DMS153 treated with DMSO at 0.1 percent for 48 hours (cell line): ENCODE results near the gene GADD45GIP1.
"Not testable (repeated sequence)": the region's sequence is repeated elsewhere in the genome, so short reads cannot be mapped to it uniquely, and the experiment has no call there.

ENCODE experiments used
- DNase-seq: peaks from one replicate; lab custom pipeline; 2025; ENCODE audit not compliant: unreplicated experiment; lab: John Stamatoyannopoulos, UW

GADD45GIP1 gene

GRCh38 chr19:12990431-12990830, 33.4 kb upstream of the GADD45GIP1 start:
- DNase-seq: no peak

GRCh38 chr19:12987781-12988180, 30.8 kb upstream of the GADD45GIP1 start:
- no peak for DNase-seq

GRCh38 chr19:12987190-12987589, 30.2 kb upstream of the GADD45GIP1 start:
- DNase-seq: no peak

DNA sequence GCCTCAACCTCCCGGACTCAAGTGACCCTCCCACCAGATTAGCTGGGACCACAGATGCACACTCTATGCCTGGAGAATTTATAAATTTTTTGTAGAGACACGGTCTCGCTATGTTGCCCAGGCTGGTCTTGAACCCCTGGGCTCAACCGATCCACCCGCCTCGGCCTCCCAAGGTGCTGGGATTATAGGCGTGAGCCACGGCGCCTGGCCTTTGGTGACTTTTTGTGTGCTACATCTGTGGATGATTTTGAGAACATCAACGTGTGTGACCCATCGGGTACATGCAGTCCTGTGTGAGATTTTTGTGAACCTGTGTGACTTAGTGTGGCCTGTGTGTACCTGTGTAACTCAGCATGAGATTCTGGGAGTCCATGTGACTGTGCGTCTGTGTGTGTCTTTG, 29.7 kb upstream of the GADD45GIP1 start:
- DNase-seq: no peak

DNA sequence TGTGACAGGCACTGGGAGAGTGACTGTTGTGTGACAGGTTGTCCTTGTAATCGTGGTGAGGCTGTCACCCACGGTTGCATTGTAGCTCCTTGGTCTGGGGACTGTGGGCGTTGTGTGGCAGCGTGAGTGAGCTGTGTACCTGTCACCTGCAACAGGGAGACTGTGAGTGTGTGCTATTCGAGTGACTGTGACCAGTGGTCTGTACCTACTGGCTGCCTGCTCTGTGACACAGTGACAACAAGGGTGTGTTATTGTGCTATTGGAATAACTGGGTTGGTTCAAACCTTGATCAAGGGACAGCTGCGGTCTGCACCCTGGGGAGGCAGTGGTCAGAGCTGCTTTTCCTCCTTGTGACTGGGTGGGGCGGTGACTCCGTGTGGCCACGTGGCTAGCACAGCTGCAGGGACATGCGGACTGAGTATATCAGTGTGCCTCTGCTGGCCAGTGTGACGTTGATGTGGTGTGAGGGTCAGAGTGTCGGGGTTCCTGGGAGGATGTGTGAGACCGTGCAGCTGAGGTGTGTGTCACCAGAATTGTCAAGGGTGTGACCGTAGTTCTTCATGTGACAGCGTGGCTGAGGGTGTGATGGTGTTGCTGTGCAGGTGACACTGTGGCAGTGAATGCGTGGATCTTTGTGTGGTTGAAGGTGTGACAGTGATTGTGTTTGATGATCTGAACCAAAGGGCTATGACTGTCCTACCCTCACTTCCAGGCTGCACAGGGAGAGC, 28.2 kb upstream of the GADD45GIP1 start:
- no peak for DNase-seq

GRCh38 chr19:12984683-12985048, 27.6 kb upstream of the GADD45GIP1 start:
- no peak for DNase-seq

DNA sequence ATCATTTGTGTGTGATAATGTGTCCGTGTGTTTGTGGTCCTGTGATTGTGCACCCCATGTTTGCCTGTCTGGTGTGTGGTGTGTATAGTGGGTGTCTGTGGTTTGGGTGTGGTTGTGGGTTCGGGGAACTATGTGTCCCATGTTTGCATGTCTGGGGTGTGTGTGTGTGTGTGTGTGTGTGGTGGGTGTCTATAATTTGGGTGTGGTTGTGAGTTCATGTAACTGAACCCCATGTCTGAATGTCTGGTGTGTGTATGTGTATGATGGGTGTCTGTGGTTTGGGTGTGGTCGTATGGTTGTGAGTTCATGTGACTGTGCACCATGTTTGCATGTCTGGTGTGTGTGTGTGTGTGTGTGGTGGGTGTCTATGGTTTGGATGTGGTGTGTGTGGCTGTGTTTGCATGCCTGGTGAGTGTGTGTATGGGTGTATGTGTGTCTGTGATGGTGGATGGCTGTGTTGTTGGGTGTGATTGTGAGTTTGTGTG, 27.2 kb upstream of the GADD45GIP1 start:
- DNase-seq: no peak

DNA sequence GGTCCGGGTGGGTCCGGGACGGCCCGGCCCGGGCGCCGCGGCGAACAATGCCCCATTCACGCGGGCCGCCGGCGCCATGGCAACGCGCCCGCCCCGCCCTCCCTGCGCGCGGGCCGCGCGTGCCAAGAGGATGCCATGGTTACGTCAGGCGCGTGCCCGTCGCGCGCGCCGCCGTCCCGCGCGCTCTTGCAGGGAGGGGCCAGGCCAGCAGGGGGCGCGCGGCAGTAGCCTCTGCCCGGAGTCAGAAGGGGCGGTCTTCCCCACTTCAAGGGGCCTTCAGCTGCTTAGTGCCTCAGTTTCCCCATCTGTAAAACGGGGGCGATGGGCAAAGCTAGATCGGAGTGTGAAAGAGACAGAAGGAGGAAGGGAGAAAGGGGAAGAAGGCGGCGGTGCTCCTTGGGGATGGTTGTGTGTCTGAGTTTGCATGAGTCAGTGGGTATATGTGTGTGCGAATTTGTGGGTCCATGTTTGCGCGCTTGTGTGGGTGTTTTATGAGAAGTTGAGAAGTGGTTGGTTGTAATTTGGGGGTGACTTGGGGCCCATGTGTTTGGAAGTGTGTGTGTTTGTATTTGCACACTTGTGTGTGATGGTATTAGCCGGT, 26.6 kb upstream of the GADD45GIP1 start:
- DNase-seq: peak; percentile 48

GRCh38 chr19:12983091-12983490, 26.1 kb upstream of the GADD45GIP1 start:
- DNase-seq: no peak

- DNase-seq: no peak
These were observed 25.6 kb upstream of the GADD45GIP1 start for GRCh38 chr19:12982648-12983047.

- no peak for DNase-seq
These were observed 23.0 kb upstream of the GADD45GIP1 start for GRCh38 chr19:12979974-12980373.

DNA sequence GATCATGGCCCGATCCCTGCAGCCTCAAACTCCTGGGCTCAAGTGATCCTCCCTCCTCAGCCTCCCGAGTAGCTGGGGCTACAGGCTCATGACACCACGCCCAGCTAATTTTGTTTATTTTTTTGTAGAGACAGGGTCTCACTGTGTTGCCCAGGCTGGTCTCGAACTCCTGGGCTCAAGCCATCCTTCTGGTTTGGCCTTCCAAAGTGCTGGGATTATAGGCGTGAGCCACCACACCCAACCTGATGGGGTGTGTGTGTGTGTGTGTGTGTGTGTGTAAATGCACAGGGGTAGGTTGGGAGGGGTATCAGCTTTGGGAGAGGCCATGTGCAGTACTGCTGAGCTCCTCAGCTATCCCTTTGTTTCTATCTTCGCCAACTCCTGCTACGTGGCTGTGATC, 19.1 kb upstream of the GADD45GIP1 start:
- DNase-seq: not testable (repeated sequence)

GRCh38 chr19:12975221-12975741, 18.3 kb upstream of the GADD45GIP1 start:
- DNase-seq: no peak

DNA sequence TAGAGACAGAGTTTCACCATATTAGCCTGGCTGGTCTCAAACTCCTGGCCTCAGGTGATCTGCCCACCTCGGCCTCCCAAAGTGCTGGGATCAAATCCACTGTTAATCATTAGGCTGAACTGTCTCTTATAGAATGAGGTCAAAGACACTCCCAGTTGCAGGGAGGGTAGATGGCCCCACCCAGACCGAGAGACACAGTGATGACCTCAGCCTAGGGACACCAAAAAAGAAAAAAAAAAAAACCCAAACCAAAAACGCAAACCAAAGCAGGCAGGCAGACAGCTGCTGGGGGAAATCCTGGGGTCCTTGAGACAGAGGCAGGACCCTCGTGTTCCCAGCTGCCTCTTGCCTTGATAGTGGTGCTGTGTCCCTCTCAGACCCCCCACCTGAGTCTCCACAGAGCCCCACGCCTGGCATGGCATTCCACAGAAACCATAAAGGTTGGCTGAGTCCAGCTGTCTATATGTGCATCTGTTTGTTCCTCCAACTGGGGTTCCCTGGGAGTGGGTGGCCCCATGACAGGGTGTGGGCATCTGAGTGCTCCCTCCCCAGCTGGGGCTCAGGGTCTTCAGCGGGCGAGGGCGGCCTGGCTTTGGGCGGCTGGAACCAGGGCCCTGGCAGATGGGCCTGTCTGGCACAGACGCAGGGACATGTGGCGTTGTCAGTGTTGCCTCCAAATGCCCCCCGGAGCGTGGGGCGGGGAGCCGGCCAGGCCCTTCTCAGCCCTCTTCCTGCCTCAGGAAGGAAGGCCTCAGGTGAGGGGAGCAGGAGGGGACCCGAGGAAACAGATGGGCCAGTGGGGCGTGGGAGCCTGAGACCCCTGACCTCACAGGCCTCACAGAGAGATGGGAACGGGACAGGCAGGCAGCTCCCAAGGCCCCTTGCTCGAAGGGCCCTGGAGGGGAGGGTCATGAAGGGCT, 17.5 kb upstream of the GADD45GIP1 start:
- no peak for DNase-seq

- DNase-seq: no peak
These were observed 16.2 kb upstream of the GADD45GIP1 start for GRCh38 chr19:12973236-12973635.

DNA sequence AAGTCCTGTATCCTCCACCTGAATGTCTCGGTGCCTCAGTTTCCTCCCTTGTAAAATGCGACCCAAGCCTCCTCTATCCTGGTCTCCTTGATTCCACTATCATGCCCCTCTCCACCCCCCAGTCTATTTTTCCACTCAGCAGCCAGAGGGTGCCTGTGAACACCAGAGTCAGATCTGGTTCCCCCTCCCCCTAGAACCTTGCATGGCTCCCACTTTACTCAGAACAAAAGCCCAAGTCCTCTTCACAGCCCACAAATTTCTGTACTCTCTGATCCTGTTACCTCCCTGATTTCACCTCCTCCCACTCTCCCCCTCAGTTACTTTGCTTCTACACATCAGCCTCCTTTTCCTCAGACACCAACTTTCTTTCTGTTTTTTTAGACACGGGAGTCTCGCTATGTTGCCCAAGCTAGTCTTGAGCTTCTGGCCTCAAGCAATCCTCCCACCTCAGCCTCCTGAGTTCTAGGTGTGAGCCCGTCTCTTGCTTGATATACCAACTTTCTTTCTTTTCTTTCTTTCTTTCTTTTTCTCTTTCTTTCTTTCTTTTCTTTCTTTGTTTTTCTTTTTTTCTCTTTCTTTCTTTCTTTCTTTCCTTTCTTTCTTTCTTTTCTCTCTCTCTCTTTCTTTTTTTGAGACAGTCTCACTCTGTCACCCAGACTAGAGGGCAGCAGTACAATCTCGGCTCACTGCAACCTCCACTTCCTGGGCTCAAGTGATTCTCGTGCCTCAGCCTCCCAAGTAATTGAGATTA, 13.2 kb upstream of the GADD45GIP1 start:
- DNase-seq: no peak

- no peak for DNase-seq
These were observed 12.4 kb upstream of the GADD45GIP1 start, which contains the start of gene DAND5 for GRCh38 chr19:12969292-12969988. TSS of gene DAND5 (plus strand) at chr19:12969576. CDS start at chr19:12969661, 85 bp downstream.

DNA sequence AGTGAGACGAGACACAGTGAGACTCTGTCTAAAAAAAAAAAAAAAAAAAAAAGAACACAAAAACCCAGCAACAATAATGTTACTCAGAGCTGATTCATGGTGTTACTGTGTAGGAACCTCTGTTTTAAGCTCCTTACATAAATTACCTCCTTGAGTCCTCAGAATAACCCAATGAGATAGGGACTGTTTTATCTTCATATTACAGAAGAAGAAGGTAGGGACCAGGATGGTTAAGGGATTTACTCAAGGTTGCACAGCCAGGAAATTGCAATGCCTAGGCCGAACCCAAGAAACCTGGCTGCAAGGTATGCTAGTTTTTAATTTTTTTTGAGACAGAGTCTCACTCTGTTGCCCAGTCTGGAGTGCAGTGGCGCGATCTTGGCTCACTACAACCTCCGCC, 10.9 kb upstream of the GADD45GIP1 start:
- DNase-seq: no peak

GRCh38 chr19:12965812-12966135, 8.8 kb upstream of the GADD45GIP1 start:
- no peak for DNase-seq
